Breast epithelium (tissue), 4 donors: Measurements from ENCODE around the gene RNU1-4. TPM values are rescaled to one million over a fixed set of nuclear protein-coding genes. Genes with fewer than 3 reads are reported as not detected.
"Not testable (repeated sequence)": the region's sequence is repeated elsewhere in the genome, so short reads cannot be mapped to it uniquely, and the experiment has no call there.

Source experiments
- DNase-seq, 2 donors: peaks; one replicate each; pipeline ENCODE4 v3.0.0-alpha.2; 2019; ENCODE audit warnings: low spot score in 2 of 2
- H3K27ac ChIP-seq, 2 donors: fragments of 200-600 bp; sonication (generic) in 1 of 2; one replicate each; pipeline ENCODE4 v1.5.1; 2016 to 2019; ENCODE audit warnings: mild to moderate bottlenecking in 1 of 2
- H3K27me3 ChIP-seq, 2 donors: fragments of 200-600 bp; sonication (generic) in 1 of 2; one replicate each; pipeline versions ENCODE4 v1.5.1 to v1.6.0; 2017 to 2019; ENCODE audit warnings: control low read depth in 1 of 2, mild to moderate bottlenecking in 1 of 2
- H3K36me3 ChIP-seq: fragments of 200-600 bp; one replicate; pipeline ENCODE4 v1.5.1; 2019
- H3K4me1 ChIP-seq, 2 donors: fragments of 200-600 bp; sonication (generic); one replicate each; pipeline ENCODE4 v1.5.1; 2016 to 2019; ENCODE audit warnings: control low read depth in 1 of 2
- H3K4me3 ChIP-seq, 3 donors: fragments of 200-600 bp; sonication (generic); 1 replicate in 2 of 3; 2 replicates in 1 of 3; pipeline ENCODE4 v1.5.1; 2016 to 2019; ENCODE audit warnings: mild to moderate bottlenecking in 3 of 3, moderate library complexity in 2 of 3
- H3K9me3 ChIP-seq, 2 donors: fragments of 200-600 bp; sonication (generic) in 1 of 2; one replicate each; pipeline ENCODE4 v1.5.1; 2016 to 2019; ENCODE audit warnings: control low read depth in 1 of 2
- intact Hi-C: fragments of 100-400 bp; cut with DNase I; formaldehyde crosslinking; loops from one replicate; pipeline ENCODE4 v1.15.1; 2023; ENCODE audit warnings: low total_unique reads
- total RNA-seq, 3 donors: library from RNA; depleted of rRNA; stranded (reverse); fragments of >200 nt; gene quantifications; one replicate each; pipeline ENCODE4 v1.1.0, GENCODE V29; 2016
- TF ChIP-seq, protein P1 (sequence below), 3 donors: fragments of 450-650 bp; IDR thresholded peaks; one replicate each; pipeline ENCODE4 v1.5.1; 2016 to 2017; ENCODE audit warnings: antibody characterized with exemption in 3 of 3, mild to moderate bottlenecking in 3 of 3, moderate library complexity in 3 of 3

Gene RNU1-4
- total RNA-seq, 3 donors from 2014 or later = under 0.01 TPM

DNA sequence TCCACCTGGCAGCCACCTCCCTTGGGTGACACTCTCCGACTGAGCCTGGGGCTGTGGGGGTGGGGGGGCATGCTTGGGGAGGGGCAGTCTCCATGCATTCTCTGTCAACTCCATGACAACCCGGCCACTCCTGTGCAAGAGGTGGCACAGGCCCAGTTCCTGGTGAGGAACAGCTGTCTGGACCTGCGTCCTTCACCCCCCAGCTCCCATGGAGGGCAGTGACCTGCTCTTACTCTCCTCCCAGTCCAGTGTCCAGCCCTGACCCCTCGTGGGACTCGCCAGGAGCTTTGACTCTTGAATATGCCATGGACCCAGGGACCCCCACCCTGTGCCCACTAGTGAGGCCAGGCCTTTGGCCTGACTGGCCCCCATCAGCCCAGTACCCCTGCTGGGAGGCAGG, 38.0 kb upstream of the RNU1-4 start:
- H3K36me3 ChIP-seq, H3K4me3 ChIP-seq, intact Hi-C loops, DNase-seq, H3K27me3 ChIP-seq, H3K4me1 ChIP-seq, H3K27ac ChIP-seq, H3K9me3 ChIP-seq: not testable (repeated sequence)

DNA sequence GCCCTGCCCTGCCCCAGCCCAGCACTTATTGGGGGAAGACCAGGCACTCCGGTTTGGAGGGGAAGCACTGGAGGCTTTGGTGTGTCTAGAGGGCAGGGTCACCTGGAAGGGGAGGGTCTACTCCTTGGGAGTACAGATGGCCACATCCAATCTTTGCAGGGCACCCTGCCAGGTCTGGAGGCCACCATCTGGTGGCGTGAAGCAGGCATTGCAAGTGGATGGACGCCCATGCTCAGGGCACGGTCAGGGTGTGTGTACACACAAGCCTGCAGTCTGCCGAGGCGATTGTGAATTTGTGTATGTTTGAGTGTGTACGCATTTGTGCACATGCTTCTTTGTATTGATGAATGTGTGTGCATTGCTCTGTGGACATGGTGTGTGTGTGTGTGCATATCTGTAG, 37.2 kb upstream of the RNU1-4 start:
- H3K4me1 ChIP-seq, intact Hi-C loops, H3K27ac ChIP-seq, H3K27me3 ChIP-seq, H3K36me3 ChIP-seq, H3K4me3 ChIP-seq, H3K9me3 ChIP-seq, DNase-seq: not testable (repeated sequence)

DNA sequence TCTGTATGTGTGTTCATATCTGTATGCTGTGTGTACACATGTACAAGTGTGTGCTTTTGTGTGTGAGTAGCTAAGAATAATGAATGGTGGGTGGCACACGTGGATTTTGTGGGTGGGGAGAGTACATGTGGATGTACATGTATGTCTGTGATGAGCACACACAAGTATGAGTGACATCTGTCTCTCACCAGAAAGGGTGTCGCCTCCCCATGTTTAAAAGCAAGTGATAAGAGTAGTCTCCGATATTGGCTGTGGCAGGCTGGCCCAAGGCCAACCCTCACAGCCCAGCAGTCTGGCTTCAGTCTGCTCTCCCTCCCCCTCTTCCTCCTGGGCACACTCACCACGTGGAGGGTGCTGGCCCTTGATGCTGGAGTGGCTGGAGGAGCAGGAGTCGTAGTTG, 36.7 kb upstream of the RNU1-4 start:
- H3K36me3 ChIP-seq, H3K9me3 ChIP-seq, H3K27me3 ChIP-seq, H3K27ac ChIP-seq, intact Hi-C loops, H3K4me1 ChIP-seq, H3K4me3 ChIP-seq, DNase-seq: not testable (repeated sequence)

DNA sequence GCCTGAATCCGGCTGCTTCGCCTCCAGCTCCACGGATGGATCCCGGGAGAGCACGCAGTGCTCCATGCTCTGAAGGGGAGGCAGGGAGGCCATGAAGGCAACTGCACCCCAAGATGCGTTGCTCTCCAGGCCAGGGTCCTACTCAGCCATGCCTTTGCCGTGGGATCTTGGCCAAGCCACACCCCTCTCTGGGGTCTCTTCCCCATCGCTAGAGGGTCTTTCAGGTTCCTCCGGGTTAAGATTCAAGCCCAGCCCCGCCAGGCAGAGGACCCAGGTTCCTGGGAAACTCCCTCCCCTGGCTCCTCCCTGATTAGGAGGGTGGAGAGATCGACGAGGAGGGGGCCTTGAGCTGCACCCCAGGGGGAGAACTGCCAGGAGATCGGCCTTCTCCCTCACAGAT, 36.2 kb upstream of the RNU1-4 start:
- H3K9me3 ChIP-seq, DNase-seq, H3K27ac ChIP-seq, H3K4me3 ChIP-seq, H3K27me3 ChIP-seq, intact Hi-C loops, H3K4me1 ChIP-seq, H3K36me3 ChIP-seq: not testable (repeated sequence)

DNA sequence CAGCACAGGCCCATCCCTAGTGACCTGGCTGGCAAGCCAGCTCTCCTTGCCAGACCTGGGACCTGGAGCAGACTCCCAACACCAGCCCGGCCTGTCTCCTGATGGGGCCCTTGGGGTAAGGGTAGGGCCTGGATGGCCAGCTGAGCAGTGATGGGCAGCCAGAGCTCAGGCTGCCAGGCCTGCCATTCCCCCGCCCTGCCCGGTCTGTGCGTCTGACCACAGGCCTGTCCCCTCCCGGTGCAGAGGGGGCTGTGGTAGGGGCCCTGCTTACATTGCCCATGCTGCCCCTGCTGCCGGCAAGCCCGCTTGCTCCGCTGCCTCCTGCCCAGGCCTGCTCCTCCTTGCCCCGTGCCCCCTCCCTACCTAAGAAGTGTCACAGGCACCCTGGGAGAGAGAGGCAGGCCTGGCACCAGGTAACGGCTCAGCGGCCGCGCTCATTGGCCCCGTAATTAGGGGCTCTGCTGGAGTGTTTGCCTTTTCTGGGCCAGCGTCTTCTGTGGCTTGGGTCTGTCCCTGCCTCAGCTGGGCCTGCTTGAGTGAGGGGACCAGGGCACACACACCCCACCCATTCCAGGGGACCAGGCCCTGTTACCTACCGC, 35.7 kb upstream of the RNU1-4 start:
- H3K27ac ChIP-seq, H3K27me3 ChIP-seq, H3K4me3 ChIP-seq, H3K4me1 ChIP-seq, intact Hi-C loops, H3K36me3 ChIP-seq, DNase-seq, H3K9me3 ChIP-seq: not testable (repeated sequence)

DNA sequence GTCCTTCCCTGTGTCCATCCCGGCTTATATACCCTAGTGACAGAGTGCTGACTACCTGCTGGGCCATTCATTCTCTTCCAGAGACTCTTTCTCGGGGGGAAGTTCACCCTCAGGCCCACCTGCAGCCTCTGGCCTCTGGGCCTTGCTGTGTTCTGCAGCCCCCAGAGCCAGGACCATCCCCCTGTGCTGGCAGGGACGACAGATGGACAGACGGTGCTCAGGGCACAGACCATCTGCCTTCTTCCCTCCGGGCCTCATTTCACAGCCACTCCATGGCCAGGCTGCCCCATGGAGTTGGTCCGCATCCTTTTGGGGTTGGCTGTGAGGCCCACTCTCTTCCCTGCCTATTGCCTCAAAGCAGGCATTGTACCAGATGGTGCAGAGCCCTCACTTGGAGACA, 34.0 kb upstream of the RNU1-4 start:
- H3K27me3 ChIP-seq, DNase-seq, H3K27ac ChIP-seq, H3K4me1 ChIP-seq, intact Hi-C loops, H3K36me3 ChIP-seq, H3K9me3 ChIP-seq, H3K4me3 ChIP-seq: not testable (repeated sequence)

GRCh38 chr1:16707130-16708093, 32.9 kb upstream of the RNU1-4 start:
- DNase-seq, H3K36me3 ChIP-seq, intact Hi-C loops, H3K4me1 ChIP-seq, H3K27ac ChIP-seq, H3K27me3 ChIP-seq, H3K9me3 ChIP-seq: not testable (repeated sequence)
- peak overlapping the region in 2 of 3 donors; percentile 45 to 57 for H3K4me3 ChIP-seq

DNA sequence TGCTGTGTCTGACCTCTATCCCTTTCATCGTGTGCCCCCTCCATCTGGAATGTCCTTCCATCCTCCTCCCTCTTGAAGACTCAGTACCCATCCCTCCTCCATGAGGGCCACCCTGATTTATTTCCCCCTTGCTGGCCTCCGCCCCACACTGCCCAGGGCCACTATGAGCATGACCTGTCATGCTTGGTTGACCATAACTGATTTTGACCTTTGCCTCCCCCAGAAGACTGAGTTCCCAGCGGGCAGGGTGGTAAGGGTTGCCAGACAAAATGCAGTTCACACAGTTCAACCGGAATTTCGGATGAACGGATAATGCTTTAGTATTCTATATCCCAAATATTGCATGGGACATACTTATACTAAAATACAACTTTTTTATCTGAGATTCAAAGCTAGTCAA, 31.6 kb upstream of the RNU1-4 start:
- H3K36me3 ChIP-seq, H3K9me3 ChIP-seq, H3K27ac ChIP-seq, H3K27me3 ChIP-seq, DNase-seq, H3K4me3 ChIP-seq, H3K4me1 ChIP-seq, intact Hi-C loops: not testable (repeated sequence)

- H3K4me3 ChIP-seq, H3K9me3 ChIP-seq, DNase-seq, H3K4me1 ChIP-seq, H3K36me3 ChIP-seq, H3K27me3 ChIP-seq, intact Hi-C loops, H3K27ac ChIP-seq: not testable (repeated sequence)
- TF ChIP-seq, protein P1, sequence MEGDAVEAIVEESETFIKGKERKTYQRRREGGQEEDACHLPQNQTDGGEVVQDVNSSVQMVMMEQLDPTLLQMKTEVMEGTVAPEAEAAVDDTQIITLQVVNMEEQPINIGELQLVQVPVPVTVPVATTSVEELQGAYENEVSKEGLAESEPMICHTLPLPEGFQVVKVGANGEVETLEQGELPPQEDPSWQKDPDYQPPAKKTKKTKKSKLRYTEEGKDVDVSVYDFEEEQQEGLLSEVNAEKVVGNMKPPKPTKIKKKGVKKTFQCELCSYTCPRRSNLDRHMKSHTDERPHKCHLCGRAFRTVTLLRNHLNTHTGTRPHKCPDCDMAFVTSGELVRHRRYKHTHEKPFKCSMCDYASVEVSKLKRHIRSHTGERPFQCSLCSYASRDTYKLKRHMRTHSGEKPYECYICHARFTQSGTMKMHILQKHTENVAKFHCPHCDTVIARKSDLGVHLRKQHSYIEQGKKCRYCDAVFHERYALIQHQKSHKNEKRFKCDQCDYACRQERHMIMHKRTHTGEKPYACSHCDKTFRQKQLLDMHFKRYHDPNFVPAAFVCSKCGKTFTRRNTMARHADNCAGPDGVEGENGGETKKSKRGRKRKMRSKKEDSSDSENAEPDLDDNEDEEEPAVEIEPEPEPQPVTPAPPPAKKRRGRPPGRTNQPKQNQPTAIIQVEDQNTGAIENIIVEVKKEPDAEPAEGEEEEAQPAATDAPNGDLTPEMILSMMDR (IDR thresholded peaks at IDR 0.05) = peak in 1 of 3 donors; percentile 57
These were observed 30.6 kb upstream of the RNU1-4 start for GRCh38 chr1:16709659-16710087.

GRCh38 chr1:16710618-16711017, 29.7 kb upstream of the RNU1-4 start:
- H3K27ac ChIP-seq, H3K4me1 ChIP-seq, H3K4me3 ChIP-seq, H3K36me3 ChIP-seq, intact Hi-C loops, DNase-seq, H3K27me3 ChIP-seq, H3K9me3 ChIP-seq: not testable (repeated sequence)

GRCh38 chr1:16712131-16712530, 28.2 kb upstream of the RNU1-4 start:
- H3K36me3 ChIP-seq, H3K27me3 ChIP-seq, intact Hi-C loops, H3K4me1 ChIP-seq, H3K27ac ChIP-seq, H3K9me3 ChIP-seq, H3K4me3 ChIP-seq: not testable (repeated sequence)
- peak in 1 of 2 donors; percentile 48 for DNase-seq

DNA sequence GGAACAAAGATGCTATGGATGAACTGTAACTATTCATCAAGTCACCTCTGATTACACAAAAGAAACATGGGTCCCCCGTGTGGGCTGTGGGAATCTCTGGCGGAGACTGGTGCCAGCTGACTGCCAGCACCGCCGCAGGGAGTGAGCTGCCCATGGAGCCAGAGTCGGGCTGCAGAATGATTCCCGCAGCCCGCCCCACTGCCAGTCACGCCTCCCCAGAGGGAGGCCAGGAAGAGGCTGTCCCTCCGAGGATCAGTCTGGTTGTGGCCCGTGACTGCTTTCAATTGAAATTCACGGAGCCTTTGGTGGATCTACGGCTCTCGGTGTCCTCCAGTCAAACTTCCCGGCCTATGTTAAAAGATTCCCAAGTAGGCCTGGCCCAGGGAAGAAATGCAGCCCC, 27.7 kb upstream of the RNU1-4 start:
- H3K4me3 ChIP-seq, intact Hi-C loops: not testable (repeated sequence)
- peak in 1 of 2 donors; percentile 51 for DNase-seq

More for the DNA sequence above, 27.7 kb upstream of the RNU1-4 start:
- H3K4me1 ChIP-seq, H3K9me3 ChIP-seq, H3K36me3 ChIP-seq, H3K27ac ChIP-seq, H3K27me3 ChIP-seq: not testable (repeated sequence)
